T-helper 2 cell (primary cell): Measurements from ENCODE around the gene FOXP1.
A peak's percentile ranks its signal among the peaks of the same experiment; 100 is the strongest.
"Not testable (repeated sequence)": the region's sequence is repeated elsewhere in the genome, so short reads cannot be mapped to it uniquely, and the experiment has no call there.

Experiments
- DNase-seq, 5 experiments: peaks; one replicate each; pipeline versions ENCODE4 v3.0.0 to v3.0.0-alpha.2; 2012 to 2022

Gene FOXP1

DNA sequence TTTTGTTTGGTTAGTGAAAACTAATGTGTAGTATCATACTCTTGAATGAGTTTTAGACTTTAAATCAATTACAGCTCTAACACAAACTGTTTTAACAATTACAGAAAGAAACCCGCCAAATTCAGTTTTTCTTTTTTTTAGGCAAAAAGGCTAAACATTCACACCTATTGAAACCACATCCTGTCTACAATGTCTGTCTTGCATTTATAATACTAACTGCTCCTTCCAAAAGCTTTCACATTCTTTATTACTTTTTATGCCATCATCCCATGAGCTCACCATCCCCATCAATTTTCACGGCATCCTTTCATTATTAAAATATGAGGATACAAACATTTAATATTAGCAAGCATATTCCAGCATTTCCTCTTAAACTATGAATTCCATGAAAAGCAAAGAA, 593.3 kb downstream of the FOXP1 start:
- peak in 1 of 5 experiments; percentile 46 for DNase-seq

DNA sequence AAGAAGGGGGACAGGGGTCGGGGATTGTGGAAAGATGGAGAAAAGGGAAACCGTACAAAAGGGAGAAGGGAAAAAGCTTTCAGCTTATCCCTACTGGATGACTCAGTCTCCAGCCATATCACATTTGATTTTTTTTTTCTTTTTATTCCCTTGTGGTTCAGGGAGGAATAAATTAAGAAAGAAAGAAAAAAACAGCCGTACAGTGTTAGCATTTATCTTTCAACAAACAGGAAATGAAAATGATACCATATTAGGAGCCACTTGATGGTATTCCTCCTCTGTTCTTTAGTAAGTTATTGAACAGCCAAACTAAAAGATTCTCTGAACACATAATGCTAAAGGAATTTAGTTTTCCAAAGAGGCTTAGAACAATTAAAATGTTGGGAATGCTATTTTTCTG, 594.4 kb downstream of the FOXP1 start:
- no peak for DNase-seq

DNA sequence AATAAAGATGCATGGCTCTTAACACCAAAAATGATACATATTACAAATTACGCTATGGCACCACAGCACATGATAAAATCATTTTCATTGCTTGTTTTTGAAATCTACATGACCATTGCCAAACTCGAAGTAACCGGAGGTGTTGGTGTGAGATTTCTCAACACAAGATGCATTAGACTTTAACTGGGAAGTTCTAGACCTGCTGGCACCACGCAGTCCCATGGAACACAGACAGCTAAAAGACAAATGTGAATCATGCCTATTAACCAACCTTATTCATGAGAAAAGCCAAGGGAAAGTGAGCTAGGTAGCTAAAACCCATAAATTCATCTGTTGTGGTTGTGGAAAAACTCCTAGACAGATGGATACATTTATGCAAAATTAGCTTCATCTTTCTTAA, 595.4 kb downstream of the FOXP1 start:
- no peak for DNase-seq

DNA sequence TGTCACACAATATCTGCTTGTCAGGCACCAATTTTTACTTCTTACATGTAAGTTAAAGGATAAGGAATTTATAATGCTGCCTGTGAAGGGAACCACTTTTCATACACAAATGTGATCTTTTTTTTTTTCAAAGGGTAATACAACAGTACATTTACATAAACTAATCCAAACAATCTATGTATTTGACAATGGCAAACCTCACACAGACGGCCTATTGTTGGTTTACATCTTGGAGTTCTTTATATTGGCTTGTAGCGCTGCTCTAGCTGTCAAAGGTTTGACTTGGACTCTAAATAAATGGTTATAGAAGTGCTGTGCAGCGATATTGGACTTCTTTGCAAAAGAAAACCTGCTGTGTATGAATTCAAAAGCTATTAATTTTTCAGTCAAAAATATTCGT, 598.0 kb downstream of the FOXP1 start:
- no peak for DNase-seq

DNA sequence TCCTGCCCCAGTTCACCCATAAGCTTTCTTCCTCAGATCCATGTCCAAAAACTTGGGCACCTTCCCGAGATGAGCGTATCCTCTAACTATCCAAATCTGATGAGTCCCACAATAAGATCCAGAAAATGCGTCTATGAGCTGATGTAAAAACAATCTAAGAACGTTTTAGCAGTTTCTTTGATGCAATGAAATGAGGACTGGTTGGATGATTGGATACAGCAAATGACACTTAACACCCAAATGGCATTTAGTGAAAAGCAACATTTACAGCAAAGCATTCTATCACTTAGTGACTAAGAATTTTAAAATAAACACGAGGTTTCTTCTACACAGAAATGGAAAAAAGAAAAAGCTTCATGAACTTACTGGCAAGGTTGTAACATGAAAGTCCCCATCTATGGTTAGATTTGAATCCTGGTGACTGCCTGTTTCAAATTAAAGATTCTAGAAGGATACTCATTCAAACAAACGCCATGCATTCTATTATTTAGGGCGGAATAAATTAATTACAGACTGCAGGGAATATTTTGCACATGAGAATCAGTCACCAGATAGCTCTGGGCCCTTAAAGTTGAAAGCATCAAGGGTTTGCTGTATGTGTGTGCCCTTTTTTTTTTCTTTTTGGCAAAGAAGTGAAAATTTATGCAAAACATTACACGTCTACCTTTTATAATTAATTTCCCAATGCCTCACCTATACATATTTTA, 598.6 kb downstream of the FOXP1 start:
- DNase-seq = no peak

DNA sequence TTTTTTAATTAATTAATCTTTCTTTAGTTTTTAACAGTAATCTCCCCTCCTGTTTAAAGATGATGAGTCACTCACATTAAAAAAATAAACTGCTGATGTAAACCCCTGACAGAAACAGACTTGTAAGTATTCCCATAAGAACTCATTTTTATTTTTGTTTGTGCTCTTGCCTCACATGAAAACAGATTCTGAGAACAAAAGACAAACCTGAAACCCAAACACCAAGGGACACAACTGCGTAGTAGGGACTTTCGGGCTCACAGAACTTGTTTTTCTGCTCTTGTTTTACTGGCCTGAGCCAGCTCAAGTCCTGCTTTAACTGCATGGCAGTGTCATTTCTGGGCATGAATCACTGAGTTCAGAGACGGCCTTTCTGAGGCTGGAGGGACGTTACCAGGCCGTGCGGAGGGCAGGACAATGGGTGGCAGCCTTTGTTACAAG, 600.8 kb downstream of the FOXP1 start:
- DNase-seq = peak in 2 of 5 experiments; percentile 2 to 26

DNA sequence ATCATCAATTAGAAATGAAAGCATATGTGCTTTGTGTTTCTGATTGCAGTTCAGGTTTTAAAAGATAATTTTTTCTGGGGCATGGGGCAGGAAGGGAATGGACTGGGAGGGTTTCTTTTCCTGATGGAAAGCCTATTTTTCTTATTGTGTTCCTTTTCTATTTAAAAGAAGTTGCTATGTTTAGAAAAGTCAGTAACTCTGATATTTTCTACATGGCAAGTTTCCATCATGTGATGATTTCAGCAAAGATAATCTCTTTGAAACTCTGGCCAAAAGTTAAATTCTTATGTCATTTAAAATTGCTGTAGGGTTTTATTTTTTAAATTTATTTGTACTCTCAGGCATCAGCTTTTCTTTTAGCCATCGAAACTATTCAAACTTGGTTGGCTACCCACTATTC, 601.2 kb downstream of the FOXP1 start:
- DNase-seq = no peak

DNA sequence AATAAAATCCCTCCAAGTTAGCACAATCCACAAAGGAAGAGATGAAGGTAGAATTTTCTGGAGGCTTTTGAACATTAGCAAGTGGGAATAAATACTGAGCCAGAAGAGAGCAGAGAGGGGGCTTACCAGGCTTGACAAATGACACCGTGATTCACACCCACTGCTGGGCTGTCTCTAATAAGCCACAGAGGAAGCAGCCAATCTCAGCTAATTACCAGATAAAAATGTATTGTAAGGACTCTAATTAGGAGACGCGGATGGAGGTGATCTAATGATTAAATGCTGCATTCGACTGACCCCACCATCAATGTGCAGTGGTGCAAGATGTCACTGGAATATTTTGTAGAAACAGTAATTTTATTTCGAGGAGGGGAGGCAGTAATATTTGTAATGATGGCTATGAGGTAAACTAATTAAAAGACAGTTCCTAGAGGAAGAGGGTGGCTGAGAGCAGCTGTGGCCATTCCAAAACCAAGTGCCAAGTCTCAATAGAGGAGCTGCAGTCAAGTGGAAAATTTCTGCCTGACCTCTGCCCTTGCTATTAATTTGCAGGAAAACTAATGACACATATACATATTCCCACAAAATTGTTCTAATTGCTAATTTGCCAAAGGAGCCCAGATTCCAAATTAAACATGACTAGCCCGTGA, 602.2 kb downstream of the FOXP1 start:
- DNase-seq = no peak

DNA sequence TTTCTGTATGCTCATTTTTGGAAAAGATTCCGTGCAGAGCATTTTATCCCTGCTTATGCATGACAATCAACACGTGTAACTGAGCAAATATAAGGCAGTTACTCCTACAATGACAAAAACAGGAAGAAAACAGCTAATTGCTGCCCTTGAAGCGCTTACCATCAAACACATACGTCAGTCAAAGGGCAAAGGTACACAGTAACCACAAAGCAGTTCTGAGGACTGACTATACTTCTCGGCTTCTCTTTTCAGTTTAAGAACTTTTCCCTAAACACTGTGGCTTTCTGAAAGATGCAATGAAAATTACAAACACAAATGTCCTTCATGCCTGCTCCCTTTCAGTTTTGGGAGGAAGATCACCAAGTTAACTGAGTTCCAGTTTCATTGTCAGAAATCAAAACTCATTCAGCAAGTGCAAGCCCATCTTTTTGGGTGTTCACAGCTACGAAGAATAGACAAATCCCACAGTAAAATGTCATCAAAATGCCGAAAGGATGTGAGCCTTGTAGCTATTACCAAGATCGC, 602.8 kb downstream of the FOXP1 start:
- peak in 1 of 5 experiments; percentile 40 for DNase-seq

DNA sequence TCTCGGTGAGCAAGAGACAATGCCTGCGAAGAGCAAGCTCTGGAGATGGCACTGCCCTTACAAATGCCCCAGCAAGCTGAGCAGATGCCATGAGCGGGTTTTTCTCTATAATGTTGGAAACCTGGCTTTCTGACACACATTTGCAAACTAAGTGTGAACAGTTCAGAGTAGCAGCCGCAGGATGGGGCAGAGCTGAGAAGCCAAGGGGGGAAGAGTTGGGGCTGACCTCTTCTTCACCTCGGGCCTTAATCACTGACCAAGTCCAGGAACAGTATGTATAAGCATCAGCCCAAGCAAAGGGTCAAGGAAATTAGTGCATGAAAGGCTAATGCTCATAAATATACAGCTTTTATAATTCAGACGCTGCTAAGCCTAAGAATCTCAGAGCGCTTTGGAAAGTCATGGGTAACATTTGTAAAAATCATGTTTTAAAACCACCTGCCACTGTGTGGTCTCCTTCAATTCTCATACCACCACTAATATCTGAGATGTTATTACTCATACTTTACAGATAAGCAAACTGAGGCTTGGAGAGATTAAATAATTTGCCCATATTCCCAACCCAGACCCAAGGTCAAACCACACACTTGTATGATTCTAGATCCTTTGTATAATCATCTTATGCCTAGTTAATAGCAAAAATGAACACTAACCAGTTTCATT, 603.4 kb downstream of the FOXP1 start:
- no peak for DNase-seq

DNA sequence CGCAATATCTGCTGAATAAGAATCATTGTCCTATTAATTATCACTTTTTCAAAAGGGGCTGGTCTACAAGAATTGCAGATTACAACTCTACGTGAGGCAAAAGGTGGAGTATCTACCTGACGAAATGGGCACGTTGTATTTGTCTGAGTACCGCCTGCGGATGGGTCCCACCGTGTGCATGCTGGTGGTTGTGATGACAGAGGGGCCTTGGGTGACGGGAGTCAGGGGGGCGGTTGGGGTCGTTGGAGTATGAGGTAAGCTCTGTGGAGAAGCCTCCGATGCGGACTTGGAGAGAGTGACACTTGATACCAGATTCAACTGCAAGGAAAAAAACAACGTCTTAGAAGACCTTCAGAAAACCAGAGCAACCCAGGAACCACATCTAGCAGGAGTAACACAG, 605.8 kb downstream of the FOXP1 start:
- DNase-seq = no peak

DNA sequence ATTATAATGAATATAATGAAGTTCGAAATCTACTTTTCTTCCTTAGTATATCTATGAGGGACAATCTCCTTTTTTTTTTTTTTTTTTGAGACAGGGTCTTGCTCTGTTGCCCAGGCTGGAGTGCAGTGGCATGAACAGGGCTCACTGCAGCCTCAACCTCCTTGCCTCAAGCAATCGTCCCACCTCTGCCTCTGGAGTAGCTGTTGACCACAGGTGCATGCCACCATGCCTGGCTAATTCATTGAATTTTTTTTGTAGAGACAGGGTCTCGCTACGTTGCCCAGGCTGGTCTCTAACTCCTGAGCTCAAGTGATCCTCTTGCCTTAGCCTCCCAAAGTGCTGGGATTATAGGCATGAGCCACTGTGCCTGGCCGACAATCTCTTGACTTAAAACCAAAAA, 607.5 kb downstream of the FOXP1 start:
- not testable (repeated sequence) for DNase-seq

DNA sequence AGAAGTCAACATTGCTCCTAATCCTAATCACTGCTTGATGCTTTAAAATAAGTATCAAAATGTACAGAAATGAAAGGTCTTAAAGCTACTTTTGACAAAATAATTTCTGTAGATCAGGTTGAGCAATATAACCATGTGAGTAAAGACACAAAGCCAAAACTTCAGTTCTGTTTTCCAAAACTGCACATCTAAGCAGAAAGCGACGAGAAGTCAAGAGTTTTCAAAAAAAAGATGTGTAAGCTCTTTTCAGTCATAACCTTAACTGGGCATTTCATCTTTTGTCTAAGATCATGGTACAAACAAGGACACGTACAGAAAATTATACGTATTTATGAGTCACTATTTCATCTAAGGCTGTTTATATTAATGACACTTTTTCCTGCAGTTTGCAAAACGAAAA, 608.8 kb downstream of the FOXP1 start:
- DNase-seq = no peak

DNA sequence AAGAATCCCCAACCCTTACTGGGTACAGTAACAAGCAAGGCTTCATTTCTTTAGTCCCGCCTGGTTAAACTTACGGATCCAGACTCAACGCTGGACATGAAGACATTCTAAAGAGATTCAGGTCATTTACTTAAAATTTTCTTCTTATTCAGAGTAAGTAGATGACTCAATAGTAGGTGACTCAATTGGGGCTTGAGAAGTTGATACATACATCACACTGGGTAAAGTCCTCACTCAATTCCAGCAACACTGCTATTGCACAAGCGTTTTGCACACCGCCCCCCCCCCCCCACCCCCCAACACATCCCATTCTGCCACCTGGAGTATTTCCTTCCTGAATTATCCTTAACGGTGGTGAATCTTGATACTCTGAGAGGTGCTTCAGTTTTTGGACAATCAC, 610.0 kb downstream of the FOXP1 start:
- no peak for DNase-seq

DNA sequence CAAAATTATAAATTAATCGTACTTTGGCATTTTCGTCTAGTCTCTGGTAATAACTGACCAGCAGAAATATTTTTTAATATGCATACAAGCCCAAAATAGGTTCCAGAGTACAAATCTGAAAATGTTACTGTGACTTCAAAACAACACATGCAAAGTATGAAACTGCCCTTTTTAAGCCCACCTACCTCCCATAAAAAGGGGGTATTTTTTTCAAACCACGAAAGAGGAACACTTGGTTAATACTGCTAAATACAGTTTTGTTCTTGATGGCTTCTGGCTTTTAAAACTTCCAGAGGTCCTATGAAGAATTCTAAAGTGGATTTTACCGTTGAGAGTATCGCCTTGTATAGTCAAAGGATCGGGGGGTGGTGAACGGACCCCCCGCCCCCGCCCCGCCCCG, 610.7 kb downstream of the FOXP1 start:
- DNase-seq = no peak

DNA sequence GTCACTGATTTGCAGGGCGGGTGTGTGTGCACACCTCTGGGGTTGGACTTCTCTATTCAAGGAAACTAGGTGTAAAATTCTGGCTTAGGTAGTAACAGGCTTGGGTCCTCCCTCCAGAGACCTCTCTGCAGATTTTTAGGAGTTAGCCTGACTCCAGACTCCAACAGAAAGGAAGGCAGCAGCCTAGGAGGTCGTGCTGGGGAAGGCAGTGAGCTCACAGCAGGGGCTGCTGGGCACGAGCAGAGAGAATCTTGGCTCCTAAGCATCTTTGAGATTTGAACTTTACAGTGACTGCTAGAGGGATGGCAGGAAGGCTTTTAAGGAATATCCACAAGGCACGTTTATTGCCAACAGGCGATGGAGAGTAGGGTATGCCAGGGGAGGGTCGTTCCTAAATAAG, 612.6 kb downstream of the FOXP1 start:
- no peak for DNase-seq

DNA sequence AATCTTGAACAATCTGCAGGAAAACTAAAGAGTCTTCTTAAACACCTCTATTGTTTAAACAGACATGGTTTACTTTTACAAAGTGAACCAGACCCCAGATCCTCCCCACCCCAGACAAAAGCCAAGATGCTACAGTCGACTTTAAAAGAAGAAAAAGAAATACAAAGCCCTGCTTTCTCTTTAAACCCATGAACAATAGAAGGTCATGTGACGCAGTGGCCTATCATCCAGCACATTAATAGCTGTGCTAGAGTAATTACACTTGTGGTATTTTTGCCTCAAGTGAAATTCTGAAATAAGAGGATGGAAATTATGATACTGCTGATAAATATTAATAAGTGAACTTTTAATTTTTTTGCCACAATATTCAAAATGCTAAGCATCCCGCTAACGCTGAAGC, 613.4 kb downstream of the FOXP1 start:
- no peak for DNase-seq

DNA sequence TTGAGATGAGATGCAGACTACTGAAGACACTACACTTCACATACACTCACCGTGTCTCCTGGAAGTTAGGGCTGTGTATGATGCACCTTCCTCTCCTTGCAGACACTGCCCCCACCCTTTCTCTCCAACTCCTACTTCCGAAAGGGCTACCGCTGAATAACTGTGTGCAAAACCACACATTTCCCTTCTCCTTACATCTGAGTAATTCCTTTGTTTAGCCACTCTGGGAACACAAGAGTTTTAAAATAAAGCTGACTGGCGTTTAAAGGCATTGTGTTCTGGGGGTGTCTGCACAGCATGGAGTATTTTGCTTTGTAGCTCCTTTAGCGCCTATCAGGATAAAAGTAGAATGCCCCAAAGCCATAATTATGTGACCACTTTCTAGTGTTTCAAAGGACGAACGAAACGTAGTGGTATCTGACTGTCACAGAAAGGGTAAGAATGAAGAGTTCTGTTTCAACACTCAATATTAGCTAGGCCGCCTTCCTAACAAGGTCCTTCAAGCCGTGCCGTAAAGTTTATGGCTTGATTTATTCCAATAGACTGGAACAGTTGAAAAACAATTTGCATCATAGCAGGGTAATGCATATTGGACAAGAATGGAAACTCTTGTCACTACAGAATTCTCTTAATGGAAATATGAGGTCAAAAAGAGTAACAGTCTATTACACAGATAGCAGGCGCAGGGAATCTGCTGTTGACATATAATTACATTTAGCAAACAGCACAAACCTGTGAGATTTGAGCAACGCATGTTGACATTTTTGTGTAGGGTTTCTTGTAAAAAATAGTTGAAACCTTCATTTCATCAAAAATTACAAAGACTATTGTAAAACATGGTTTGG, 619.9 kb downstream of the FOXP1 start:
- DNase-seq = no peak

DNA sequence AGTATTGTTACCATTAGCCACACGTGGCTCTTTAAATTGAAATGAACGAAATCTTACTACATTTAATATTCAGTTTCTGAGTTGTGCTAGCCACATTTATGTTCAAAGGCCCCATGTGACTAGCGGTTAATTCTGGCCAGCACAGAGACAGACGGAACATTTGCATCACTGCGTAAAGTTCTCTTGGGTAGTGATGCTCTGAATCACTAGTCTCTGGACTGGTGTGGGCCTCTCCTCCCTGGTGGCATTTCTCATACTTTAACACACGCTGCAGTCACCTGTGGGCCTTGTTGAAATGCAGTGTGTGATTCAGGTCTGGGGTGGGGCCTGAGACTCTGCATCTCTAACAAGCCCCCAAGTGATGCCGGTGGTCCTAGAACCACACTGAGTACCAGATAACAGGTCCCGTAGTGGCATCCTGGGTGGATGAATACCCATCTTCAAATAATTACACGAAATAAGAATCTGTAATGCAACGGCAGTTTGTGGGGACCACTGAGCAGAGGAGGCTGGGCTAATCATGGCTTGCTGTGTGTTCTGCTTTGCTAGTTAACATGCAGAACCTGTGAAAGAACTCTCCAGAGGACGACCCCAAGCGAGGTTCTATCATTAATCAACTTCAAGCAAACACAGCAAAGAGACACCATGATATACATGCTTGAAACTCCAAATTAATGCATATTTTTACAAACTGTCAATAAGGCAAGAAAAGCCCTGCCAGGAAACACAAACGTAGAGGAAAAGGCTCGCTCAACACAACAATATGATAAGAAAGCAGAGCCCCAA, 623.8 kb downstream of the FOXP1 start:
- DNase-seq = no peak

DNA sequence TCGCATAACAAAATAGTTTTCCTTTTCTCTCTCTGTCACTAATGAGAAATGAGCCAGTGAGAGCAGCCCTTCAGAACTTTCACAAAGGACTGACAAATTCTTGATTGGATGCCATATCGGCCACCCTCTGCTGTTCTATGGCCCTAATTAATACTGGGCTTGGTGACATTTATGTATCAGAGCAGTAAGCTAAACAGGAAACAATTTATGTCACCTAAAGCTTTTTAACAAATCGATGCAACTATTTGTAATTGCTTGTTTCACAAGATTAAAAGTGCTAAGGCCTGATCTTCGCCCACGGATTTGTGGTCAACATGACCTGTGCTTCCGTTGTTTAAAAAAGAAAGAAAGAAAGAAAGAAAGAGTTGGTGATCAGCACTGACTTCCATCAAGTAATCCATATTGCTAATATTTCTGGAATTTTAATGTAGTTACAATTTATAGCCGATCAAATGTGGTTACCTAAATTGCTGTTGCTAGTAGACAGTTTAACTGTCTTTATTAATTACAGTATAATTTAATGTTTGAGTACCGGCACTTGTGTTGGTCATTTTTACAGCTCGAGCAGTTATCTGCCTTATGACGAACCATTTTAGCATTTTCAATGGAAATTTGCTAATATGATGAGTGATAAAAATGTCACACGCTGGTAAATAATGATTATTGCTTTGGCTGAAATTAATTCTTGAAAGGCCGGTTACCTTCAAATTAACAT, 631.3 kb downstream of the FOXP1 start:
- DNase-seq = no peak

DNA sequence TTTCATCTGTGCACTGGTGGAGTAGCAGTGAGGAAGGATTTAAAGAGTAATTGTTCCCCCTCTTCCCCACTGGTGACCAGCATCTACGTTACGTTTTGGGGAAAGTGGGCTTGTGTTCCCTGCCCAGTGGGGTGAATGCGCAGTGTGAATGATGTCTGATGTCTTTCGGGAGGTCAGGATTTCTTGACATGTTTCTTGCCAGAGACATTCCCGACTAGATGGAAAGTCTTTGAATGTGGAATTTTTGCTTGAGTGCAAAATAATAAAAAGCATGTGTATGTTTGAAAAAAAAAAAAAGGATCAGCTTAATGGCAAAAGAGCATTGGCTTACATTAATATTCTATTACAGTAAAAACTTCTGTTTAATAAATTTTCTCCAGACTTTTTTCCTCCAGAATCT, 632.2 kb downstream of the FOXP1 start:
- DNase-seq = no peak
